ENCODE results near the gene YPEL1.

- TF ChIP-seq GATA2 (IDR thresholded peaks at IDR 0.05; ENCODE audit: low read depth, low read length) (no peak), GATA3 (IDR thresholded peaks at IDR 0.05; ENCODE audit: low read depth, low read length) (no peak)
These were observed 924 bp downstream of the YPEL1 start for GRCh38 chr22:21734540-21735199.
